GM12878 (cell line): ENCODE results near the gene MYO15B.

Source experiments
- ESRRA ChIP-seq: IDR thresholded peaks from 2 replicates; pipeline ENCODE4 v1.6.1; 2012; ENCODE audit warnings: mild to moderate bottlenecking, low read length, improper control_type of control experiment
- NR2F1 ChIP-seq: fragments of 450-650 bp; conservative IDR thresholded peaks from 2 replicates; pipeline ENCODE4 v1.6.1; 2017; ENCODE audit warnings: mild to moderate bottlenecking
- POLR2AphosphoS5 ChIP-seq: IDR thresholded peaks from 2 replicates; pipeline ENCODE4 v1.6.1; 2011; ENCODE audit warnings: mild to moderate bottlenecking, low read length, inconsistent platforms
- RFX5 ChIP-seq: IDR thresholded peaks from 2 replicates; pipeline ENCODE4 v1.6.1; 2011; ENCODE audit warnings: low read depth, low read length, improper control_type of control experiment
- SRF ChIP-seq, 2 experiments: IDR thresholded peaks; 2 replicates each; pipeline ENCODE4 v1.6.1; 2011; ENCODE audit warnings: low read depth in 2 of 2, low read length in 2 of 2, mild to moderate bottlenecking in 1 of 2, moderate library complexity in 1 of 2
- USF2 ChIP-seq: IDR thresholded peaks from 2 replicates; pipeline ENCODE4 v1.6.1; 2011; ENCODE audit warnings: low read depth, low read length, improper control_type of control experiment, borderline replicate concordance
- TF ChIP-seq, protein P1 (sequence below): IDR thresholded peaks from 2 replicates; pipeline ENCODE4 v1.6.1; 2012; ENCODE audit warnings: low read depth, low read length, improper control_type of control experiment

GRCh38 chr17:75621489-75621888 lies 33.9 kb downstream of the MYO15B start:
- no peak for TF ChIP-seq RFX5
- no peak for TF ChIP-seq NR2F1
- TF ChIP-seq SRF (IDR thresholded peaks at IDR 0.05; ENCODE audit: low read depth in 2 of 2, low read length in 2 of 2) = no peak
- no peak for TF ChIP-seq ESRRA
- TF ChIP-seq POLR2AphosphoS5 = no peak
- TF ChIP-seq, protein P1, sequence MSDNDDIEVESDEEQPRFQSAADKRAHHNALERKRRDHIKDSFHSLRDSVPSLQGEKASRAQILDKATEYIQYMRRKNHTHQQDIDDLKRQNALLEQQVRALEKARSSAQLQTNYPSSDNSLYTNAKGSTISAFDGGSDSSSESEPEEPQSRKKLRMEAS = no peak
- TF ChIP-seq USF2 = no peak
